ENCODE results near the gene TOGARAM1.

DNA sequence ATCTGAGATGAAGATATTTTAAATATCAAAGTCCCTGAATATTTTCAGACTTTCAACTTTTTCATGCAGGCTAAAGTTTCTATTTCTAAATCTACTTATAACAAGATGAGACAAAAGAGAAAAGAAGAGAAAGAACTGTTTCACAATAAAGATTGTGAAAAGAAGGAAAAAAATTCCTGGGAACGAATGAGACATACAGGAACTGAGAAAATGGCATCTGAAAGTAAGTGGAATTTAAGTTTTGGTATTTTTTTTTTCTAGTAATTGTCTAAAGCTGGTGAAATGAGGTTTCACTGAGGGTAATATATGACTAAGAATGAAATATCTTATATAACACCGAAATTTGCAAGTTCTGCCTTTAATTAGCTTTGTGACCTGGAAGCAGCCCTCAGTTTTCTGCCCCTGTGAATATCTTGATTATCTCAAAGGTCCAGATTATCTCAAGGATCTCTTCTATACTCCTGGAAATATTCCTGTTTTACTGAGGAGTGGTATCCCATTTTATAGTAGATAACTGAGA, 66.2 kb downstream of the TOGARAM1 start:
- no peak for TF ChIP-seq EZH2 (IDR thresholded peaks at IDR 0.05; ENCODE audit: insufficient read depth, poor library complexity, severe bottlenecking)
- no peak for TF ChIP-seq EZH2phosphoT487 (IDR thresholded peaks at IDR 0.05; ENCODE audit: insufficient read depth, low read depth)

All from GM23248 (cell line).